HepG2 (cell line): Measurements from ENCODE around the gene CFAP61. TPM values are rescaled to one million over a fixed set of nuclear protein-coding genes. Genes with fewer than 3 reads are reported as not detected.
A peak's percentile ranks its signal among the peaks of the same experiment; 100 is the strongest.

Experiments used
- ATAC-seq: fragments of 200-7000 bp; cut with Tn5 transposase; 3 replicates; pipeline ENCODE4 v1.9.1; 2020; ENCODE audit warnings: mild to moderate bottlenecking, moderate library complexity
- BruUV-seq: library from RNA; stranded (reverse); fragments of 400-500 nt; replicated peaks from 2 replicates; lab custom pipeline; 2021; lab: Mats Ljungman, UMichigan
- CTCF ChIA-PET: fragments of 300-600 bp; formaldehyde crosslinking; extraction: SDS; loops from one replicate; lab custom pipeline; 2021; ENCODE audit warnings: low total read pairs, inconsistent platforms, low intra/inter-chr PET ratio; lab: Yijun Ruan, JAX
- POLR2A ChIA-PET: fragments of 350-600 bp; sonication (Branson Sonifier 250); formaldehyde crosslinking; loops from one replicate; lab custom pipeline; 2020; ENCODE audit warnings: antibody characterized with exemption, inconsistent platforms; lab: Yijun Ruan, JAX
- DNase-seq: peaks from one replicate; pipeline ENCODE4 v3.0.0-alpha.2; 2015; ENCODE audit warnings: low spot score
- FAIRE-seq: peaks from 3 replicates; lab custom pipeline; 2011; peaks lifted over from hg19 to GRCh38; lab: Jason Lieb, UNC
- H2AFZ ChIP-seq: one replicate; pipeline ENCODE4 v1.6.1; 2011; ENCODE audit warnings: low read length, inconsistent platforms
- H3K27ac ChIP-seq: fragments of 300-600 bp; 3 replicates; pipeline ENCODE4 v1.8.0; 2011; ENCODE audit warnings: mixed run types, mild to moderate bottlenecking, mixed read lengths, low read length, inconsistent platforms; ENCODE audit not compliant: insufficient read depth; ENCODE audit errors: extremely low read length
- H3K27me3 ChIP-seq, 2 experiments: fragments of 200-600 bp in 1 of 2; 2 replicates in 1 of 2; 3 replicates in 1 of 2; pipeline versions ENCODE4 v1.6.0 to v1.8.0; 2011; ENCODE audit warnings: low read length in 2 of 2, mild to moderate bottlenecking in 2 of 2, moderate library complexity in 2 of 2, inconsistent platforms in 1 of 2; ENCODE audit not compliant: insufficient read depth in 2 of 2, control insufficient read depth in 1 of 2
- H3K36me3 ChIP-seq, 2 experiments: fragments of 200-600 bp in 1 of 2; replicated peaks in 1 of 2; 2 replicates in 1 of 2; 3 replicates in 1 of 2; pipeline versions ENCODE4 v1.5.1 to v1.8.0; 2011; ENCODE audit warnings: low read length in 2 of 2, inconsistent platforms in 1 of 2; ENCODE audit not compliant: insufficient read depth in 2 of 2, control insufficient read depth in 1 of 2
- H3K4me1 ChIP-seq: 2 replicates; pipeline ENCODE4 v1.5.1; 2012; ENCODE audit warnings: low read length, inconsistent platforms; ENCODE audit not compliant: insufficient read depth
- H3K4me2 ChIP-seq: 2 replicates; pipeline ENCODE4 v1.6.0; 2011; ENCODE audit warnings: low read depth, low read length, inconsistent platforms
- H3K4me3 ChIP-seq, 3 experiments: fragments of 200-600 bp in 1 of 3; sonication (generic), shearing (Covaris generic) in 1 of 3; replicated peaks in 1 of 3; 2 replicates each; pipeline ENCODE4 v1.5.1; 2011 to 2016; ENCODE audit warnings: low read length in 3 of 3, inconsistent platforms in 2 of 3, low read depth in 2 of 3, mild to moderate bottlenecking in 2 of 3, control low read depth in 1 of 3, mixed read lengths in 1 of 3; ENCODE audit not compliant: insufficient read depth in 1 of 3
- H3K79me2 ChIP-seq: one replicate; pipeline ENCODE4 v1.6.1; 2011; ENCODE audit warnings: low read length, inconsistent platforms; ENCODE audit not compliant: insufficient read depth
- H3K9ac ChIP-seq: 2 replicates; pipeline ENCODE4 v1.6.0; 2011; ENCODE audit warnings: mild to moderate bottlenecking, low read depth, low read length, inconsistent platforms; ENCODE audit not compliant: insufficient read depth
- H3K9me3 ChIP-seq: 2 replicates; pipeline ENCODE4 v1.5.1; 2012; ENCODE audit warnings: mild to moderate bottlenecking, low read length
- H4K20me1 ChIP-seq: 2 replicates; pipeline ENCODE4 v1.6.0; 2011; ENCODE audit warnings: inconsistent platforms, mild to moderate bottlenecking, low read length, moderate library complexity; ENCODE audit not compliant: insufficient read depth
- AKNA ChIP-seq: sonication (generic); formaldehyde crosslinking; IDR thresholded peaks from 2 replicates; pipeline ENCODE4 v1.4.0; 2020; ENCODE audit warnings: missing genetic modification reagents, borderline replicate concordance
- RBFOX2 ChIP-seq: fragments of 200-400 bp; formaldehyde crosslinking; IDR thresholded peaks from 2 replicates; pipeline ENCODE4 v1.6.1; 2017; ENCODE audit warnings: low read depth, mild to moderate bottlenecking, low read length
- RBM22 ChIP-seq: fragments of 200-400 bp; formaldehyde crosslinking; optimal IDR thresholded peaks from 2 replicates; pipeline ENCODE3; 2017; ENCODE audit warnings: mild to moderate bottlenecking, low read length, moderate library complexity
- ZMYM2 ChIP-seq: sonication (generic); formaldehyde crosslinking; IDR thresholded peaks from 2 replicates; pipeline ENCODE4 v1.8.0; 2022; ENCODE audit warnings: mild to moderate bottlenecking, missing genetic modification reagents
- ZNF383 ChIP-seq: sonication (generic); formaldehyde crosslinking; IDR thresholded peaks from 2 replicates; pipeline ENCODE4 v1.4.0; 2020; ENCODE audit warnings: missing genetic modification reagents, mild to moderate bottlenecking, borderline replicate concordance
- ZNF709 ChIP-seq: sonication (generic); formaldehyde crosslinking; IDR thresholded peaks from 2 replicates; pipeline ENCODE4 v1.5.0; 2020; ENCODE audit warnings: mild to moderate bottlenecking, missing genetic modification reagents
- WGBS: methylation state at CpG from one replicate; pipeline ENCODE4 v1.1.6; 2017; ENCODE audit warnings: low lambda C conversion rate; 5-methylcytosine and 5-hydroxymethylcytosine counted together
- in situ Hi-C: cut with HindIII; loops from 2 replicates; pipeline ENCODE4 v1.10.0; 2017; ENCODE audit warnings: low pct_unique_long_range_greater_than_20kb; ENCODE audit not compliant: extremely low pct_ligation_motif_present
- intact Hi-C: fragments of 100-400 bp; cut with micrococcal nuclease; formaldehyde crosslinking; loops from one replicate; pipeline ENCODE4 v1.10.0; 2022; ENCODE audit not compliant: unreplicated experiment
- polyA plus RNA-seq, 8 experiments: library from polyadenylated mRNA; depleted of rRNA in 3 of 8; stranded (reverse) in 7 of 8; unstranded in 1 of 8; fragments of >200 nt; fragmentation: Illumina TruSeq in 4 of 8; extraction: Trizol in 4 of 8; gene quantifications; 2 replicates each; pipeline versions ENCODE4 v1.2.1 to v1.2.3, GENCODE V29; 2011 to 2016; ENCODE audit warnings: low read depth in 4 of 8, missing spikeins in 1 of 8, mixed read lengths in 1 of 8; ENCODE audit not compliant: insufficient read depth in 1 of 8
- total RNA-seq, 5 experiments: library from RNA; depleted of rRNA; stranded (reverse); fragments of >200 nt; fragmentation: Illumina TruSeq; extraction: Trizol; gene quantifications; 2 replicates each; pipeline ENCODE4 v1.2.3, GENCODE V29; 2016; ENCODE audit warnings: low read depth in 1 of 5

Gene CFAP61
- total and polyA plus RNA-seq, 2 of the 13 experiments (the other 11 are each of a cell fraction or from before 2014, with no cell fraction given): 0.27 TPM; not detected in 1

- Histone ChIP-seq H3K79me2 (peaks cover 12% of the 10 kb centered on the region), H2AFZ (no peak overlapping the region), H3K36me3 (peaks cover 27 to 88% of the 10 kb centered on the region in 2 experiments), H3K4me2 (no peak overlapping the region), H4K20me1 (no peaks in the 10 kb centered on the region)
- intact Hi-C loops: no loop called here
- in situ Hi-C loops: no loop called here
- TF ChIP-seq ZMYM2 (CRISPR knock-in tag): no peak
- peak; percentile 71 for TF ChIP-seq RBM22
- 0 out of 2 replicates have a peak, but pooled peaks have one; percentile 30 for TF ChIP-seq RBFOX2
- TF ChIP-seq AKNA (CRISPR knock-in tag): no peak
- TF ChIP-seq ZNF709 (CRISPR knock-in tag): no peak
- no peak for TF ChIP-seq ZNF383 (CRISPR knock-in tag)
- TF ChIP-seq, all 625 proteins: peak for 2
- H3K4me1 ChIP-seq: no peaks in the 10 kb centered on the region
- WGBS: 95% methylated on average over 5 of the region's 5 CpGs
- H3K27me3 ChIP-seq: no peaks in the 10 kb centered on the region
- H3K9me3 ChIP-seq: no peaks in the 10 kb centered on the region
- no peak overlapping the region for H3K4me3 ChIP-seq
- BruUV-seq: no TSS peak
- FAIRE-seq (no peak), DNase-seq (no peak), ATAC-seq (no peak)
- H3K9ac ChIP-seq: no peak overlapping the region
- POLR2A ChIA-PET: no interaction called here
- CTCF ChIA-PET: no interaction called here
- no peak overlapping the region for H3K27ac ChIP-seq
These were observed 20.5 kb upstream of the CFAP61 start for GRCh38 chr20:20031790-20032189.
